Body of pancreas (tissue), 4 donors: ENCODE measurements around the gene SNRNP70.

Source experiments
- CTCF ChIP-seq, 7 experiments: fragments of 450-650 bp in 4 of 7; fragments of 200-600 bp in 3 of 7; sonication (generic) in 3 of 7; IDR thresholded peaks; one replicate each; pipeline ENCODE4 v1.5.1; 2016 to 2019; ENCODE audit warnings: antibody characterized with exemption in 7 of 7
- POLR2A ChIP-seq, 3 donors: fragments of 450-650 bp; IDR thresholded peaks; one replicate each; pipeline ENCODE4 v1.6.1; 2016; ENCODE audit warnings: antibody characterized with exemption in 3 of 3, mild to moderate bottlenecking in 2 of 3

GRCh38 chr19:49073514-49074378 is 11.5 kb upstream of the SNRNP70 start:
- no peak for TF ChIP-seq POLR2A (IDR thresholded peaks at IDR 0.05)
- TF ChIP-seq CTCF (IDR thresholded peaks at IDR 0.05): no peak
